Testis (tissue), 3 donors: ENCODE measurements around the gene TBC1D25. TPM values are rescaled to one million over a fixed set of nuclear protein-coding genes. Genes with fewer than 3 reads are reported as not detected.

ENCODE experiments used
- DNase-seq: peaks from one replicate; pipeline ENCODE4 v3.0.0-alpha.2; 2019
- H3K27ac ChIP-seq, 2 donors: fragments of 200-600 bp; sonication (generic); one replicate each; pipeline ENCODE4 v1.5.1; 2019
- H3K27me3 ChIP-seq: fragments of 200-600 bp; sonication (generic); one replicate; pipeline ENCODE4 v1.5.1; 2019
- H3K36me3 ChIP-seq: fragments of 200-600 bp; sonication (generic); one replicate; pipeline ENCODE4 v1.5.1; 2017; ENCODE audit warnings: low read depth; ENCODE audit errors: missing control alignments
- H3K4me1 ChIP-seq: fragments of 200-600 bp; sonication (generic); one replicate; pipeline ENCODE4 v1.5.1; 2019
- H3K4me3 ChIP-seq, 2 donors: fragments of 200-600 bp; sonication (generic); one replicate each; pipeline ENCODE4 v1.5.1; 2017 to 2019
- H3K9me3 ChIP-seq: fragments of 200-600 bp; sonication (generic); one replicate; pipeline ENCODE4 v1.5.1; 2017
- POLR2A ChIP-seq: fragments of 450-650 bp; IDR thresholded peaks from one replicate; pipeline ENCODE4 v1.6.1; 2017; ENCODE audit warnings: antibody characterized with exemption, mild to moderate bottlenecking, moderate library complexity
- WGBS, 2 donors: methylation state at CpG; one replicate each; pipeline ENCODE4 v1.1.5; 2018; 5-methylcytosine and 5-hydroxymethylcytosine counted together
- intact Hi-C: fragments of 100-400 bp; cut with DNase I; formaldehyde crosslinking; loops from one replicate; pipeline ENCODE4 v1.15.1; 2023; ENCODE audit warnings: low total_unique reads
- polyA plus RNA-seq: library from polyadenylated mRNA; stranded (reverse); fragments of 350-450 nt; fragmentation: Illumina TruSeq; extraction: RNeasy Lipid Tissue Mini Kit (QIAGEN cat#74804); gene quantifications from one replicate; pipeline ENCODE4 v1.2.3, GENCODE V29; 2014; ENCODE audit warnings: low read depth, low replicate concordance; ENCODE audit not compliant: insufficient read depth
- total RNA-seq, 2 donors: library from RNA; depleted of rRNA; stranded (reverse); fragments of >200 nt; gene quantifications; one replicate each; pipeline ENCODE4 v1.2.3, GENCODE V29; 2016
- TF ChIP-seq, protein P1 (sequence below), 3 experiments: fragments of 450-650 bp in 2 of 3; fragments of 200-600 bp in 1 of 3; sonication (generic) in 1 of 3; IDR thresholded peaks; one replicate each; pipeline ENCODE4 v1.5.1; 2016 to 2019; ENCODE audit warnings: antibody characterized with exemption in 3 of 3, mild to moderate bottlenecking in 2 of 3, moderate library complexity in 1 of 3

Gene TBC1D25
- total and polyA plus RNA-seq, 3 donors from 2014 or later: 19.3 to 36.1 (median 27.3) TPM

DNA sequence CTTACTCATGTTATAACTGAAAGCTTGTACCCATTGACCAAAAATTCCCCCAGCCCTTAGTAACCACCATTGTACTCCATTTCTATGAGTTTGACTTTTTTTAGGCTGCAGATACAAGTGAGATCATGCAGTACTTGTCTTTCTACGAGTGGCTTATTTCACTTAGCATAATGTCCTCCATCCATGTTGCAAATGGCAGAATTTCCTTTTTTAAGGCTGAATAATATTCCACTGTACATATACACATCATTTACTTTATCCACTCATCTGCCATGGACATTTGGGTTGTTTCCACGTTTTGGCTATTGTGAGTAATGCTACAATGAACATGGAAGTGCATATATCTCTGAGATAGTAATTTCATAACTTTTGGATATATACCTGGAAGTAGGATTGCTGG is 45.2 kb downstream of the TBC1D25 start:
- Histone ChIP-seq H3K4me3 (no peak overlapping the region), H3K9me3 (no peaks in the 10 kb centered on the region), H3K27ac (no peak overlapping the region), H3K36me3 (no peaks in the 10 kb centered on the region), H3K27me3 (no peaks in the 10 kb centered on the region), H3K4me1 (no peaks in the 10 kb centered on the region)
- TF ChIP-seq, protein P1, sequence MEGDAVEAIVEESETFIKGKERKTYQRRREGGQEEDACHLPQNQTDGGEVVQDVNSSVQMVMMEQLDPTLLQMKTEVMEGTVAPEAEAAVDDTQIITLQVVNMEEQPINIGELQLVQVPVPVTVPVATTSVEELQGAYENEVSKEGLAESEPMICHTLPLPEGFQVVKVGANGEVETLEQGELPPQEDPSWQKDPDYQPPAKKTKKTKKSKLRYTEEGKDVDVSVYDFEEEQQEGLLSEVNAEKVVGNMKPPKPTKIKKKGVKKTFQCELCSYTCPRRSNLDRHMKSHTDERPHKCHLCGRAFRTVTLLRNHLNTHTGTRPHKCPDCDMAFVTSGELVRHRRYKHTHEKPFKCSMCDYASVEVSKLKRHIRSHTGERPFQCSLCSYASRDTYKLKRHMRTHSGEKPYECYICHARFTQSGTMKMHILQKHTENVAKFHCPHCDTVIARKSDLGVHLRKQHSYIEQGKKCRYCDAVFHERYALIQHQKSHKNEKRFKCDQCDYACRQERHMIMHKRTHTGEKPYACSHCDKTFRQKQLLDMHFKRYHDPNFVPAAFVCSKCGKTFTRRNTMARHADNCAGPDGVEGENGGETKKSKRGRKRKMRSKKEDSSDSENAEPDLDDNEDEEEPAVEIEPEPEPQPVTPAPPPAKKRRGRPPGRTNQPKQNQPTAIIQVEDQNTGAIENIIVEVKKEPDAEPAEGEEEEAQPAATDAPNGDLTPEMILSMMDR (IDR thresholded peaks at IDR 0.05): no peak
- TF ChIP-seq POLR2A: no peak
- intact Hi-C loops: no loop called here
- WGBS, 2 donors: 86 to 96% methylated on average over 2 of the region's 2 CpGs
- no peak for DNase-seq

DNA sequence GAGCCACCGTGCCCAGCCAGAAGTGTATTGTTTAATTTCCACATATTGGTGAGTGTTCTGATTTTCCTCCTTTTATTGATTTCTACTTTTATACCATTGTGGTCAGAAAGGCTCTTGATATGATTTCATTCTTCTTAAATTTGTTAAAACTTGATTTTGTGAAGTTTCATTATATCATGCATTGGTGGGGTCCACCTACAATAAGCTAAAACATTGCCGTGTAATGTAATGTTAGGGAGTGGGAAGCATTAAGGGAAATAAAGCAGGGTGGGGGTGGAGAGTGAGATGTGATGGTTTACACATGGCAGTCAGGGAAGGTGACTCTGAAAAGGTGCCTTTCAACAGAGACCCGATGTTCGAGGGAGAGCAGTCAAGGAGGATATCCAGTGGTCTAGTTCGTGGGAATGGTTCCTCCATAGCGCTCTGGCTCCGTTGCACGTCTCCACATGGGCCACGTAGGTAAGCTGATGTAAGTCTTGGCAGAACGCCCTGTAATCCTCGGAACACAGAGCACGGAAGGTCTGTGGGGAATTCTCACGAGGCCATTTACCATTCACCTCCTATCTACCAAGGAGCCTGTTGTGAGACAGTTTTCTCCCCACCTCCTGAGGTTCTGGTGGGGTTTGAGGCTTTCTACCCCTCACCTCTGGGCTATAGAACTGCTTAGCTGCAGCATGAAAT is 50.1 kb downstream of the TBC1D25 start:
- TF ChIP-seq POLR2A: no peak
- TF ChIP-seq, protein P1 (IDR thresholded peaks at IDR 0.05): no peak
- Histone ChIP-seq H3K4me1 (no peaks in the 10 kb centered on the region), H3K27ac (no peak overlapping the region), H3K9me3 (no peaks in the 10 kb centered on the region), H3K36me3 (no peaks in the 10 kb centered on the region), H3K27me3 (no peaks in the 10 kb centered on the region), H3K4me3 (no peak overlapping the region)
- intact Hi-C loops: no loop called here
- no peak for DNase-seq
- WGBS, 2 donors: 46 to 69% methylated on average over 7 to 13 of the region's 13 CpGs

DNA sequence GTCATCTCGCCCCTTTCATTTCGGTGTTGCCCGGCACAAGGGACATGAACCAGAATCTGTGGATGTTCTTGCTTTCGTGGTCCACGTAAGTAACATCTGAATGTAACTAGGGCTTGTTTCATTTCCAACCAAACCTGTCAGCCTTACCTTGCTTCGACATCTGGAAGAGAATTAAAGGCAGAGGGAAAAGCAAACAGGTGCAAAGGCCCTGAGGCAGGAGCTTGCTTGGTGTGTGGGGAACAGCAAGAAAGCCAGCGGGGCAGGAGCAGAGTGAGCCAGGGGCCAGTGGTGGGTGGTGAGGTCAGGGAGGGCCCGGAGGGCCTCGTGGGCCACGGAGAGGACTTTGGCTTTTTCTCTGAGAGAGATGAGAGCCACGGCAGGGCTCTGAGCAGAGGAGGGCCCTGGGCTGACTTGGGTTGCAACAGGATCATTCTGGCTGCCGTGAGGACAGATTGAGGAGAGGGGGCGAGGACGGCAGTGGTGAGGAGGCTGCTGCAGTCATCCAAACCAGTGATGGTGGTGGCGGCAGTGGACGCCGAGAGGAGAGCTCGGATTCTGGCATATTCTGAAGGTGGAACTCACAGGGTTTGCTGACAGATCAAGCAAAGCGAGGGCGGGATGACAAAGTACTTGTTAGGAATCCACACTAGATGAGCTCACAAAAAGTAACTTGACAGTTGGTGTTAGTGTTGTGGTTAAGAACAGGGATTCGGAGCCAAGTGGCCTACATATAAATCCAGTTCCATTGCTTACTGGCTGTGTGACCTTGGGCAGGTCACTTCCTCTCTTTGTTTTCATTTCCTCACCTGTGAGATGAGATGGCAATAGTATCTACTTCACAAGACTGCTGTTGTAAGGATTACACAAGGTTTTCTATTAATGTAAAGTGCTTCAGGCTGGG is 50.9 kb downstream of the TBC1D25 start:
- Histone ChIP-seq H3K9me3 (no peaks in the 10 kb centered on the region), H3K27ac (no peak overlapping the region), H3K4me1 (no peaks in the 10 kb centered on the region), H3K4me3 (no peak overlapping the region), H3K36me3 (no peaks in the 10 kb centered on the region), H3K27me3 (no peaks in the 10 kb centered on the region)
- intact Hi-C loops: no loop called here
- TF ChIP-seq, protein P1 (IDR thresholded peaks at IDR 0.05): no peak
- TF ChIP-seq POLR2A: no peak
- 90 to 91% methylated on average over 18 to 21 of the region's 21 CpGs for WGBS, 2 donors
- DNase-seq: no peak

DNA sequence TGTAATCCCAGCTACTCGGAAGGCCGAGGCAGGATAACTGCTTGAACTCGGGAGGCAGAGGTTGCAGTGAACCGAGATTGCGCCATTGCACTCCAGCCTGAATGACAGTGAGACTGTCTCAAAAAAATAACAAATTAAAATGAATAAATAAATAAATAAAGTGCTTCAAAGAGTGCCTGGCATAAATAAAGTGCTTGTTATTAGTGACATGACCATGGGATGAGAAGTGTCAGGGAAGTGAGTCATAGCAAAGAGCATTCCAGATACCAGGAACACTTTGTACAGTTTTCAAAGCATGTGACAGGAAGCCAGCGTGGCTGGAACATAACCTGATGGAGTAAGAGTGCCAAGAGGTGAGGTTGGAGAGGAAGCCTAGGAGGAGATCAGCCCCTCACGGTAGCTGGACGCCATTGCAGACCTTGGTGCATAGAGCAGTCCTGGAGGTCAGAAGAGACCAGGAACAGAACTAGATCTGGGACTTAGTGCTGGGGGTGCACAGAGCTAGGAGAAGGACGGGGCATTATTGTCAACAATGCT is 51.8 kb downstream of the TBC1D25 start:
- intact Hi-C loops: no loop called here
- Histone ChIP-seq H3K9me3 (no peaks in the 10 kb centered on the region), H3K36me3 (no peaks in the 10 kb centered on the region), H3K4me1 (no peaks in the 10 kb centered on the region), H3K27ac (no peak overlapping the region), H3K27me3 (no peaks in the 10 kb centered on the region), H3K4me3 (no peak overlapping the region)
- 60 to 63% methylated on average over 5 to 9 of the region's 9 CpGs for WGBS, 2 donors
- TF ChIP-seq, protein P1 (IDR thresholded peaks at IDR 0.05): no peak
- no peak for TF ChIP-seq POLR2A
- peak; percentile 19 for DNase-seq
